Islet of Langerhans (tissue), 1 donor: ENCODE data around the gene TEX10.
A peak's percentile ranks its signal among the peaks of the same experiment; 100 is the strongest.
"Not testable (repeated sequence)": the region's sequence is repeated elsewhere in the genome, so short reads cannot be mapped to it uniquely, and the experiment has no call there.

ENCODE experiments used
- FAIRE-seq: peaks from one replicate; lab custom pipeline; 2011; peaks lifted over from hg19 to GRCh38; lab: Jason Lieb, UNC

TEX10 gene

DNA sequence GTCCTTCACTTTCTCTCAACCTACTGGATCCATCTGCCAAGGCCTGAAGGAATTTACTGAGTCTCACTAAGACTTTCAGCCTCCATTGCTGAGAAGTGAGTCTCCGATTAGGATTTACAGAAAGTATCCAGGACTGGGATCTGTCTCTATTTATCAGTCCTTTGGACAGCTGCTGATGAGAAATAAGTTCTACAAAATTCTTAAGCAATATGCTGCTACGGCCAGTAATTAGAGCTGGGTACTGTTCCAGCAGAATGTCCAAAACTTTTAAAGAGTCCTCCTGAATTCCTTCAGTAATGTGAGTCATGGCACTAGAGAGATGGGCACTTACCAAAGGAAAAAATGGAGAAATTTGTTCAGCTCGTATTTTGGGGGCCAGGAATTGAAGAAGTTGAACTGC lies 5.9 kb downstream of the TEX10 start:
- FAIRE-seq: no peak

DNA sequence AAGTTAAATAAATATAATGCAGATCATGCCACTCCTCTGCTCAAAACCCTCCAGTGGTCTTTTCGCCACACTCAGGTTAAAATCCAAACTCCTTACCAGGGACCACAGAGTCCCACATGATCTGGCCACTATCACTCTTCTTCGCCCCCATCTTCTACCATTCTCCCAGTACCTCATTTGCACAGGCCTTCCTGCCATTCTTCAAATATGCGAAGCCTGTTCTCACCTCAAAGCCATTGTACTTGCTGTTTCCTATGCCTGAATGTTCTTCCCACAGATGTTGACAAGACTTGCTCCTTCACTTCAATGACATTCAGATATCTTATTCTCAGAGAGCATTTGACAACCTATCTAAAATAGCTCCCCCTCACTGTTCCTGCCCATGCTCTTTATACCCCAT lies 10.9 kb downstream of the TEX10 start:
- no peak for FAIRE-seq

DNA sequence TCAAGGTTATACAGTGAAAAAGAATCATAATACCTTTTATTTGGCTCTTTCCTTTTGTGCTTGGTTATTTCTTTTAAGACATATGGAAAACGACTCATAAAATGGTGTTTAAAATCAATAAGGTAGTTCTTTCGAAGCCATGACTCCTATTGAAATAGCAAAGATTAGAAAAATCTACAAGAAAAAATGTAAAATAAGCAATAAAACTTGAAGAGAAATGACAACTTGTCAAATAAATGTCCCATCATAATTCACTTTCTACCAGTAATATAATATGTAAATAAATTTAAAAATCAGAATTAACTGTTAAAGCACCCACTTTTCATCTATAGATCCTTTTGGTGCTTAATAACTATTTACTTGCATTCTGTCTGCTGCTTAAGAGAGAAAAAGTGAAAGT lies 12.5 kb downstream of the TEX10 start:
- FAIRE-seq: no peak

DNA sequence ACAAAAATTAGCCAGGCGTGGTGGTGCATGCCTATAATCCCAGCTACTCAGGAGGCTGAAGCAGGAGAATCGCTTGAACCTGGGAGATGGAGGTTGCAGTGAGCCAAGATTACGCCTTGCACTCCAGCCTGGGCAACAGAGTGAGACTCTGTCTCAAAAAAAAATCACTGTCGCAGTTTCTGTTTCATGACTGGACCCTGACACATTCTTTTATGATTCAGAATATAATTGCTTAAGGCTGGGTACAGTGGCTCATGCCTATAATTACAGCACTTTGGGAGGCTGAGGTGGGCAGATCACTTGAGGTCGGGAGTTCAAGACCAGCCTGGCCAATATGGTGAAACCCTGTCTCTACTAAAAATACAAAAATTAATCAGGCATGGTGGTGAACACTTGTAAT lies 14.0 kb downstream of the TEX10 start:
- not testable (repeated sequence) for FAIRE-seq

DNA sequence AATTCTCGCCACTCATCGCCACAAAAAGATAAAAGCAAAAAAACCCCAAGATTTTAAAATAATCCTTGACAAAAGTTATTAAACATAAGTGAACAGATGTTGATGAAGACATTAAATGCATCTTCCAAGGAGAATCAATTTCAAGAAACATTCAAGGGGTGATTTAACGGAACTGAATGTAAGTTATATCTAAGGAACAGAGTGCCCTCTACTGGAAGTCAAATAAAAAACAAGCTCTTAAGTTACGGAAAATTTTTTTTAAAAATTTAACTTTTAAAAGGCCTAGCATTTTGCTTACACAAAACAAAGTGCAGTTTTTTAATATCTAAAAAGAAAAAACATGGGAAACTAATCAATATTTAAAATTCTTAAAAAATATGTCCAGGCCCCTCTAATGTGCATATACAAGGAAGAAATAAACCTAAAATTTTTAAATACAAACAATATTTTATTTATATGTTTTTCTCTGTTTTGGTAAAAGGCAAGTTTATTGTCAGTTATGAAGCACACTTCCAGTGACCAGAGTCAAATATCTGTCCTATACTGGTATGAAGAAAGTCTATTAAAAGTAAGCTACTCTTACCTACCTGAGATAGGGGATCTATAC lies 28.0 kb downstream of the TEX10 start:
- peak; percentile 98 for FAIRE-seq

DNA sequence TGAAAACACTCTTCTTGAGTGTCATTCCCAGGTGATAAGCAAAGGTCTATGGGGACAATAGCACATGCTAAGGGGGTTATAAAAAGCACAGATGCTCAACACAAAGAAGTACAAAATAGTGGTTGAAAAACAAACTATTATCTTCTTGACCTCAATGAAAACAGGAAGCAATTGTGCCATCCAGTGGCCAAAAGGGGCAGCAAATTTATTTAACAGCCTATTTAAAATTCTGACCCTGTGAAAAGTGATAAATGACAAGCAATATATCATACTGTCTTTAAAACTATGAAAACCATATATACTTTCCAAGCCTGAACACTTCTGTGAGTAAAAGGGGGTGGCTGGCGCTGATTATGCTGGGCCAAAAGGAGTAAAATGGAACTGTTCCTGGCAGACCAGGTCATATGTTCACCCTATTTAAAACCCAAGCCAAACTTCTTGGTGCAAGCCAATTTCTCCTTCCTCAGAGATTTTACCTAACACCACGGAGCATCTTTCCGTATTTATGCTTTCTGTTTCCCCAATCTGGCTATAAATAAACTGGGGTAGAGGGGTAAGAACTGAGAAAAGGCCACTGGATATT lies 29.7 kb downstream of the TEX10 start:
- peak; percentile 93 for FAIRE-seq

DNA sequence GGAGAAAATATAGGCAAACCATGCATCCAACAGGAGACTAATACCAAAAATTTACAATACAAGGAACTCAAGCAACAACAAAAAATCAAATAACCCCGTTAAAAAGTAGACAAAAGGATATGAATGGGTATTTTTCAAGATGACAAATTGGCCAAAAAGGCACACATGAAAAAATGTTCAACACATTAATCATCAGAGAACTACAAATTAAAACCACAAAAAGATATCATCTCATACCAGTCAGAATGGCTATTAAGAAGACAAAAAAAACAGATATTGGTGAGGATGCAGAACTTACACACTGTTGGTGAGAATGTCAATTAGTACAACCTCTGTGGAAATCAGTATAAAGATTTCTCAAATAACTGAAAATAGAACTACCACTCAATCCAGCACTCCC lies 35.0 kb downstream of the TEX10 start:
- FAIRE-seq: no peak

DNA sequence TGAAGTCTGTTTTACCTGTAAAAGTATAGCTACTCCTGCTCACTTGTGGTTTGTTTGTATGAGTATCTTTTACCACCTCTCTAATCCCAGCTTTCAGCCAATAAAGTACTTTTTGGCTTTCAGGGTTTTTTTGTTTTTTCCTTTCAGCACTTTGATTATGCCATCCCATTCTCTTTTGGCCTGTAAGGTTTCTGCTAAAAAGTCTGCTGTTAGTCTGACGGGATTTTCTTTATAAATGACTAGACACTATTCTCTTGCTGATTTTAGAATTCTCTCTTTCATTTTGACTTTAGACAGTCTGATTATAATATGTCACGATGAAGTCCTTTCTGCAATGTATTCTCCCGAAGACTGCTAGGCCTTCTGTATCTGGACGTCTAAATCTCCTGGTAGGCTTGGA lies 37.2 kb downstream of the TEX10 start:
- no peak for FAIRE-seq

DNA sequence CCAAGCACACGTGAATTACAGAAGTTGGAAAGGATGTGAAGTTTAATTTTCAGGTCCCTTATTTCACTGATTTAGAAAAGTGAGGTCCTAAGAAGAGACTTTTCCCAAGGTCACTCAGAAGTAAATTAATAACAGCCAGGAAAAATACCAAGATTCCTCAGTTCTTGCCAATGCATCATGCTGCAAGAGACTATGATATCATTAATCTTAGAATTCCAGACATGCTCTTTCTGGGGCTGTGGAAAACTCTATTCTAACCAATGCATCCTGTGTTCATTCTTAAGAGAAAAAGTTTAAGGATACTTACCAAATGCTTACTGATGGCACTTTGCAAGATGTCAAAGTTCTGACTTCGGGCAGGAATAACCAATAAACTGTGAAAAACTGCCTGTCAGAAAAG lies 42.8 kb downstream of the TEX10 start:
- FAIRE-seq: no peak

DNA sequence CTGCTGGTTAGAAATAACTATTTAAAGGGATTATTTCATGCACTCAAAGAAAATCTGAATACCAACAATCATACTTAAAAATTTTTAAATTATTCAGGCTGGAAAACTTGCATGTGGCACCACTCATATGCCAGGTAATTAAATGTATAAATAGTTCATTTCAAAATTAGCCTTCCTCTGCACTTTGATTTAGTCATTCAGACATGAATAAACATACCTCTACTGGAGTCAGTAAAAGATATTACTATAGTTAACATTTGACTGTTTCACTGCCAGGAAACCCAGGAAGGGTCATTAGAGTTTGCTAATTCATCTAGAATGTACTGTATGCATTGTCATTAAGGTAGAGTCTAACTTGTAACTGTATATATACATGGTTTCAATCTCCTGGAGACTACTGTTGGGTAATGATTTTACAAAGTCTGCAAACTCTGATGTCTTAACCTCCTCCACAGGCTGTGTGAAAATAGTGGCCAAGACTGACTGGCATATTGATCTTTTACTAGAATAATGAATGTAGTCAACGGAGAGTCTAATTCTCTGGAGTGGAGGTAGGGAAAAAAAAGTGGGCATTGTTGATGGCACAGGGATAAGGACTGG lies 43.7 kb downstream of the TEX10 start:
- FAIRE-seq: peak; percentile 80

DNA sequence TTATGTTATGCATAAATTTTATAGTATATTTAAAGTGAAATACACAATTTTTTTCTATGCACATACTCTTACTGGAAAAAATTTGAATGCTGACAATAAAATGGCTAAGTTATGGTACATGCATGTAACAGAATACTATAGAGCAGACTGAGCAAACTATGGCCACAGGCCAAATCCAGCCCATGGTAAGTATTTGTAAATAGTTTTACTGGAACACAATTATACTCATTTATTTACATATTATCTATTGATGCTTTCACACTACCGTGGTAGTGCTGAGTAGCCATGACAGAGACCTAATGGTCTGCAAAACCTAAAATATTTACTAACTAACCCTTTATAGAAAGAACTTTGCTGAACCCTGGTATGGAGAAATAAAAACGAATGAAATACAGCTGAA lies 45.7 kb downstream of the TEX10 start:
- no peak for FAIRE-seq

DNA sequence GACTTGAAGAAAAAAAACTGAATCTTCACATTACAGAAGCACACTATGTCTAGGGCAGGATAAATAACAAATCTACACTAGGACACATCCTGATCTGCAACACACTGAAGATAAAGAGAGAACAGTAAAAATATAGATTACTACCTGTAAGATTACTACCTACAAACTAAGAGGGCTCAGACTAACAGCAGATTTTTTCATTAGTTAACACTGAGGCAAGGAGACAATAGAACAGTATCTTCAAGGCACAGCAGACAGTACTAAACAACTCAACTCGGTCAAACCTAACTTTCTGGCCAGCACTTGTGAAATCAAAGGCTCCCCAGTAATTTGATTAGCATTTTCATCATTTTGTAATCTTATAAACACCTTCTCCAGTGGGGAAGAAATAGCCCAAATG lies 46.5 kb downstream of the TEX10 start:
- no peak for FAIRE-seq

DNA sequence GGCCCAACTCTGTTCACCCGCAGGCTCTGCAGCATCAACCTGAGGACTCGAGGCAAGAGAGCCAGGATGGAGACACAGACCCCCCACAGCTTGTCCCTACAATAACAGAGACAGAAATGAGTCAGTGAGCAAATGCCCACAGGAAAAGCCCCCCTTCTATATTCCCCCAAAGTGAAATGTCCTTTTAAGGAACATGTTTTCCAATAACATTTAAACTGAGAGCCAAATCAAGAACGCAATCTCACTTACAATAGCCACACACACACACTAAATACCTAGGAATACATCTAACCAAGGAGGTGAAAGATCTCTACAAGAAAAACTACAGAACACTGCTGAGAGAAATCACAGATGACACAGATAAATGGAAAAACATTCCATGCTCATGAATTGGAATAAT lies 49.0 kb downstream of the TEX10 start:
- FAIRE-seq: no peak

DNA sequence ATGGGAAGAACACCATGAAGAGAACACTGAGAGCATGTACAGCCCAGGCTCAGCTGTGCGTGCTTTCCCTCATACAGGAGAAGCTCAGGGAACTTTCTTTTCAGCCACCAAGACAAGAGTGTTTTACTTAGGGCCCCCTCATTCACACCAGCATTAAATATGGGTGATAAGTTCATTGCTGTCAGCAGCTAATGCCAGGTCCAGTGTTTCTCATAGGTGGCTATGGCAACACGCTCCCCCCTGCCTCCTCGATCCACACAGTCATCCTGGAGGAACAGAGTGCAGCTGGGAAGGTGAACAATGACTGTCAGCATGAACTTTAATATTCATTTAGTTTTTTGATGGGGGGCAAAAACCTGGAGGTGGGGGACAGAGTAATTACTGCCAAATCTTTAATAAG lies 54.4 kb downstream of the TEX10 start:
- FAIRE-seq: no peak

DNA sequence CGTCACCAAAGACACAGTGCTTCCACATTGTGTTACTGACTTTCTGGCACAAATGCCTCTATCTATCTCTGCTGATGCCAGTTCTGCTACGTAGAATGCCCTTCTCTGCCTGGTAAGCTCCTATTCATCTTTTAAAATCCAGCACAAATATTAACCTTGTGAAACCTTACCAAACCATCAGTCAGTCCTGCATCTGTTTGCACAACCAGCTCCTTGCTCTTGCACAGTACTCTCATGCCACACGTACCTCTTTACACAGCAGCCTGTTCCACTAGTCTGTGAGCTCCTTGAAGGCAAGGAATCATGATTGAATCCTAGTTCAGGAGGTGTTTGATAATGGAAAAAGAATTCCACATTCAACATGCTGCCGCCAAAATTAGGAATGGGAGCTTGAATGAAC lies 56.3 kb downstream of the TEX10 start:
- no peak for FAIRE-seq

DNA sequence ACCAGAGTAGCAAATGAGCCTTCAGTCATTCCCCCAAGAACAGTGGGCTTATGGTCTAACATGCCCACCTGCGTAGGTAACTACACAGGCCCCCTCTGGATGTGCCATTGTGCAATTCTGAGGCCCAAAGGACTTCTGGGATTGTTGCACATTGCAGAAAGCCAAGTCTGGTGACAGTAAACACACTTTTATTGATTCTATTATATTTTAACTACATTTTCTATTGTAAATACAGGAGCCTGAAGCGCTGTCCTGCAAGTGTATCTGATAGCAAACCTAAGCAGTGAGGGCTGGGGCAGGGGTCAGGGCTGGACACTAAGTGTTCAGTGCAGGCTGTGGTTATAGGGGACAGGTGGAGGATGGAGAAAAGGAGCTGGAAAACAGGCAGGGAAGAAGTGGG lies 57.5 kb downstream of the TEX10 start:
- FAIRE-seq: no peak

DNA sequence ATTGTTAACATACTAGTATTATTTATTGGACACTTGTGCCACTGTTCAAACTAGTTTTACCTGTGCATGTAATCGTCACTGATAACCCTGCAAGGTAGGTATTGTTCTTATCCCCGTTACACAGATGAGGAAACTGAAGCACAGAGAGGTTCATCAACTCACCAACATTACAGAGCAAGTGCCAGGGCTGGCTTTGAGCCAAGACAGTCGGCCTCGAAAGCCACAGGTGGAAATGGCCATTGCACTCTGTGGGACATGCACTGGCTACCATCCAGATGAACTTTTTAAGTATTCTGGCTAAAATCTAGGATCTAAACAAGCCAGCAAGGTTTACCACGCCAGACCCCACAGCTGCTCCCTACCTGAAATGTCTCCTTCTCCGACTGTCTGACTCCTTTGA lies 57.9 kb downstream of the TEX10 start:
- FAIRE-seq: no peak

DNA sequence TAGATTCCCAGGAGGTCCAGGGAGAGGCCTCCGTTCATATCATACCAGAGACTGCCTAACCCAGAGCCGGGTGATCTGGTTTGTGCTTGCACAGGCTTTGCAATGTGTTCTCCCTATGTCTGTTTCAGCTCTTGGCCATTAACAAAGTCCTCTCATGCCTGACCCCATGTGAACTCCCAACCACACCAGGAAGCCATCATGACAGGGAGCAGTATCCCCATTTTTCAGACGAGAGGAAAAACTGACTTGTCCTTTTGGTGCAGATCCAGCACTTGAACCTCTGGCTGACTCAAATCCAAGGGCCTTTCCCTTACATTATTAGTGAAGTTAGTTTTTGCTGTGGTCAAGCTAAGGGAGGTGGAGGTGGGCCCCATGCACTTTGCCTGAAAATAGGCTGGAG lies 58.4 kb downstream of the TEX10 start:
- no peak for FAIRE-seq

DNA sequence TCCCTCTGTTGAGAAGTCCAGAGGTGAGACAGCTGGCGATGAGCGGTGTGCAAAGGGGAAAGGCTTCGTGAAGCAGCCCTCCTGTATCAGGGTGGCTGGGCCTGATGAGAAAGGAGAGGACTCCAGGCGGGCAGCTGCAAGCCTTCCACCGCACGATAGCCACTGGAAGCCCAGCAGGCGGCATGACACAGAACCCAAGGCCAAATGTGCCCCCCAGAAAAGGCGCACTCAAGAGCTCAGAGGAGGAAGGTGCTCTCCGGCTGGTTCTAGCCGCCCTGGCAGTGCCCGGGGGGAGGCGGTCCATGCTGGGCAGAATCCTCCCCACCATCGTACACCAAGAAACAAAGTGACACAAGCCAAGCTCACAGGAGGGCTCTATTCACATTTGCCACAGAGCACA lies 60.3 kb downstream of the TEX10 start:
- FAIRE-seq: no peak

DNA sequence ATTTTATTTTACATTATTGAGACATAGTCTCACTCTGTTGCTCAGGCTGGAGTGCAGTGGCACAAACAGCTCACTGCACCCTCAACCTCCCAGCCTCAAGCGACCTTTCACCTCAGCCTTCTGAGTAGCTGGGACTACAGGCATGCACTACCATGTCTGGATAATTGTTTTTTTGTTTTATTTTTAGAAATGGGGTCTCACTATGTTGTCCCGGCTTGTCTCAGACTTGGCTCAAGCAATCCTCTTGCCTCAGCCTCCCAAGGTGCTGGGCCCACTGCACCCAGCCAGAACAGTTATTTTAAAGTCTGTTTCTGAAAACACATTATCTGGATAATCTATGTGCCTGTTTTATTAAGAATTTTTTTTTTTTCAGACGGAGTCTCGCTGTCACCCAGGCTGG lies 62.0 kb downstream of the TEX10 start:
- no peak for FAIRE-seq

DNA sequence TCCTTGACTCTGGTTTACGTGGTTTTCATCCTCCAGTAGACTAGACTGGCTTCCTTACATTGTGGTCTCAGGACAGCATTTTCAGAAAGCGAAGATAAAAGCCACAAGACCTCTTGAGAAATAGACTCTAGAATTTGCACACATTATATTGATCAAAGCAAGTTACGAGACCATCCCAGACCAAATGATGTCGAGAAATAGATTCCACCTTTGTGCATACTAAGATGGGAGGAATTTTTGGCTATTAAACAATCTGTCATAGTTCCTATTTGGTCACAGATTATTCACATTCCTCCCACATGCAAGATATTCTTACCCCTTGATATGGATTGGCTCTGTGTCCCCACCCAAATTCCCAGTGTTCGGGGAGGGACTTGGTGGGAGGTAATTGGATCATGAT lies 65.6 kb downstream of the TEX10 start:
- no peak for FAIRE-seq

DNA sequence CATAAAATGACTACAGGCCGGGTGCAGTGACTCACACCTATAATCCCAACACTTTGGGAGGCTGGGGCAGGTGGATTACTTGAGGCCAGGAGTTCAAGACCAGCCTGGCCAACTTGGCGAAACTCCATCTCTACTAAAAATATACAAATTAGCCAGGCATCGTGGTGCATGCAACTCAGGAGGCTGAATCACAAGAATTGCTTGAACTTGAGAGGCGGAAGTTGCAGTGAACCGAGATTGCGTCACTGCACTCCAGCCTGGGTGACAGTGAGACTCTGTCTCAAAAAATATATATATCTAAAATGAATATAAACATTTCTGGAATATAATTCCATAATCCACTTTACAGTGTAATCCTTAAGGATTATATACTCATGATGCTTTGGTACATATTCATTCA lies 66.5 kb downstream of the TEX10 start:
- no peak for FAIRE-seq

DNA sequence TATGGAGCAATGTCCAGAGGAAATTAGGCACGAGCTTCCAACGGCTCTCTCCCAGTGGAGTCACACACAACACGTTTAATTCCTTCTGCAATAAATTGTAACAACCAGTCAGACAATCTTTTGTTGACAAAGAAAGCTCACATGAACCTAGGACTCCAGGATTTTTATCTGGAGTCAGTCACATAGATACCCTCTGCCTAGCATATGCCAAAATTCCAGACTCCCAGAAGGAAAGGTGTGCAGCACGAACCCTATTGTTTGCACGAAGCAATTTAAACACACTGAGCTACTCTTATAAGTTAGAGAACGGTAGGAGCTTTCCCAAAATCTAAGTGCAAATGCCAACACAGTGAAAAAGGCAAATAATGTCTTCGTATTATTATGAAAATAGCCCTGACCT lies 67.1 kb downstream of the TEX10 start:
- no peak for FAIRE-seq

DNA sequence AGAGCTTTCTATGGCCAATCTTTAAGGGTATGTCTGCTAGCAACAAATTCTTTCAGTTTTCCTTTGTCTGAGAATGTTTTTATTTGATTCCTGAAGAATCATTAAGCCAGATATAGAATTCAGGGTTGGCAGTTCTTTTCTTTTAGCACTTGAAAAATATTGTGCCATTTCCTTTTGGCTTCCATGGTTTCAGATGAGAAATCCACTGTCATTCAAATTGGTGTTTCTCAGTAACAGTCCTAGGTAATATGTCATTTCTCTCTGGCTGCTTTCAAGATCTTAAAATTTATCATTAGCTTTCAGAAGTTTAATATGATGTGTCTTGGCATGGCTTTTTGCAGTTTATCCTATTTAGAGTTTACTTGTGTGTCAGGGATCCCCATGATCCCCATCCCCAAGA lies 67.7 kb downstream of the TEX10 start:
- no peak for FAIRE-seq
